ENCODE data around the gene CROCC2. TPM values are rescaled to one million over a fixed set of nuclear protein-coding genes. Genes with fewer than 3 reads are reported as not detected.

Gene CROCC2
- total and polyA plus RNA-seq, 8 donors: 0.03 to 4.9 TPM; not detected in 6

DNA sequence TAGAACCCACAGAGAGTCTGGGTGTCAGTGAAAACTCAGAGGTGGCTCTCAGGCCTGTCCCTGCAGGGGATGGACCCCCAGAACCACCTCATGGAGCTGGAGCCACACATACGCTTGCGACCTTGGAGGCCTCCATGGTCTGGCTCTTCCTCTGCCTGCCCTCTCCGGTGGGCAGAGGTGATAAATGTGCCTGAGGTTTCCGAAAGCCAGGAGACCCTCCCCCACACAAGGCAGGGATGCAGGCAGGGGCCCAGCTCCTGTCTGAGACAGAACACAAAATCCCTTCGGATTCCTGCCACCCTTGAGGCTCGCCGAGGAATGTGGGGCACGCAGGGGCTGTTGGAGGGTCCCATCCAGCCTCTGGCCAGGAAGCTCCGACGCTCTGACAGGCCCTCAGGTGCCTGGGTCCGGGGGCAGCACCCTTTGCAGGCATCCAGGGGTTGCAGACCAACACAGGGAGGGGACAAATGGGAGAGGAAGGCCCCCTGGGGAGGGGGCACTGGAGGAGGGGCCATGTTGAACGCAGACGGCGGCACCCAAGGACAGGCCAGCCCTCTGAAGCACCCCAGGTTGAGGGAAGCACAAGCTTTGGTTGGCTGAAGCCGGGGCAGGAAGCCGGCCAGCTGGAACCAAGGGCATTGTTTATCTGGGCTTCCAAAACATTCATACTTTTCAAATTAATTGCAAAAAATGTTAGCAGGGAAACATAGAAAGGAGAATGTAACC, 88.2 kb downstream of the CROCC2 start:
- Histone ChIP-seq H3K4me1 (peaks cover 32 to 66% (median 56%) of the 10 kb centered on the region in 4 donors), H3K27me3 (peaks cover 0 to 11% (median 0%) of the 10 kb centered on the region in 3 donors), H3K4me3 (no peak overlapping the region), H3K9me3 (no peaks in the 10 kb centered on the region), H3K36me3 (no peaks in the 10 kb centered on the region), H3K27ac (peak overlapping the region in 1 of 5 donors; percentile 4)
- TF ChIP-seq, protein P1, sequence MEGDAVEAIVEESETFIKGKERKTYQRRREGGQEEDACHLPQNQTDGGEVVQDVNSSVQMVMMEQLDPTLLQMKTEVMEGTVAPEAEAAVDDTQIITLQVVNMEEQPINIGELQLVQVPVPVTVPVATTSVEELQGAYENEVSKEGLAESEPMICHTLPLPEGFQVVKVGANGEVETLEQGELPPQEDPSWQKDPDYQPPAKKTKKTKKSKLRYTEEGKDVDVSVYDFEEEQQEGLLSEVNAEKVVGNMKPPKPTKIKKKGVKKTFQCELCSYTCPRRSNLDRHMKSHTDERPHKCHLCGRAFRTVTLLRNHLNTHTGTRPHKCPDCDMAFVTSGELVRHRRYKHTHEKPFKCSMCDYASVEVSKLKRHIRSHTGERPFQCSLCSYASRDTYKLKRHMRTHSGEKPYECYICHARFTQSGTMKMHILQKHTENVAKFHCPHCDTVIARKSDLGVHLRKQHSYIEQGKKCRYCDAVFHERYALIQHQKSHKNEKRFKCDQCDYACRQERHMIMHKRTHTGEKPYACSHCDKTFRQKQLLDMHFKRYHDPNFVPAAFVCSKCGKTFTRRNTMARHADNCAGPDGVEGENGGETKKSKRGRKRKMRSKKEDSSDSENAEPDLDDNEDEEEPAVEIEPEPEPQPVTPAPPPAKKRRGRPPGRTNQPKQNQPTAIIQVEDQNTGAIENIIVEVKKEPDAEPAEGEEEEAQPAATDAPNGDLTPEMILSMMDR (IDR thresholded peaks at IDR 0.05): no peak
- intact Hi-C loops (cut with DNase I; ENCODE audit: low total_unique reads): no loop called here
- DNase-seq: no peak
- WGBS, 5 donors: 65 to 83% (median 79%) methylated on average over 7 to 16 of the region's 16 CpGs

DNA sequence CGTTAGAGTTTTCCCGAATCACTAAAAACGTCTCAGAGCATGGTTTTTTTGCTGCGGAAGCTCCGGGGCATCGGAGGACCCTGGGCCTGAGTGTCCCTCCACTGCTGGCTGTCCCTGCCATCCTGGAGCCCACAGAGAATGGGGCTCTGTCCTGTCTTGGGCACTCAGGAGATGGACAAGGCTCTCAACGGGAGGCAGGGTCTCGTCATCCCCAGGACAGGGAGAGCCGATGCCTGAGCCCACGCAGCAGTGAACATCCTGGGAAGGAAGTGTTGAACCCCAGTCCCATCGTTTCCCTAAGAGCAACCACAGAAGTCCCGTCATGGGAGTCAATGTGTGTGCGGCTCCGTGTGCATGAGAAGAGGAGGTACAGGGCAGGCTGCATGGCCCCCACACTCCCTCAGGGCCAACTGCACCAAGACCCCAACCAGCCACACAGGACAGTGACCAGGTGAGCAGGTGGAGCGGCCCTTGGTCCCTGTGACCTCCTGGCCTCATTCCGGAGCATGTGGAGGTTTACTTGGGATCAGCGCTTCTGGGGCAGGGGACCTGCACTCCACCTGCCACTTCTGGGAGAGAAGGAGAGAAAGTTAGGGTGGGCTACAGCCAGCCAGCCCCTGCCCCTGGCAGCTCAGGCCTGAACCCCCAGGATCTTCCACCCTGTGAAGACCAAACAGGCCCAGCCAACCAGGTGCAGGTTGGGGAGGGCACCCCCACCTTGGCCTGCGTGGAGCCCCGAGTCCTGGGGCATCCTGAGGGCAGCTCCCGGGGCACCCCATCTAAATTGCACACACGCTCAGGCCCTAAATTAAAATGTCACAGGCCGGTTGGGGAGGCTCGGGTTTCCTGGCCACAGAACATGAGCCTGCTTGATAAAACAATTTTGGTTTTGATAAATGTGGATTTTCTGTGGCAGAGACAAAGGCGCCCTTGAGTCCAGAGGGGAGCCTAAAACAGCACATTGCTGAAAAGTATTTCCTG, 89.2 kb downstream of the CROCC2 start:
- H3K4me1 ChIP-seq: peaks cover 42 to 76% (median 65%) of the 10 kb centered on the region in 4 donors
- no peaks in the 10 kb centered on the region for H3K36me3 ChIP-seq
- no peak for TF ChIP-seq POLR2A (IDR thresholded peaks at IDR 0.05)
- no peak for TF ChIP-seq POLR2AphosphoS5 (IDR thresholded peaks at IDR 0.05)
- TF ChIP-seq, protein P1 (IDR thresholded peaks at IDR 0.05): no peak
- no peak for TF ChIP-seq EP300 (IDR thresholded peaks at IDR 0.05)
- DNase-seq: no peak
- no peaks in the 10 kb centered on the region for H3K9me3 ChIP-seq
- H3K27ac ChIP-seq: peak overlapping the region in 2 of 5 donors; percentile 15 to 90
- H3K27me3 ChIP-seq: peaks cover 0 to 16% (median 0%) of the 10 kb centered on the region in 3 donors
- WGBS, 5 donors: 73 to 83% (median 82%) methylated on average over 21 to 24 of the region's 24 CpGs
- intact Hi-C loops (cut with DNase I; ENCODE audit: low total_unique reads): no loop called here
- no peak overlapping the region for H3K4me3 ChIP-seq

DNA sequence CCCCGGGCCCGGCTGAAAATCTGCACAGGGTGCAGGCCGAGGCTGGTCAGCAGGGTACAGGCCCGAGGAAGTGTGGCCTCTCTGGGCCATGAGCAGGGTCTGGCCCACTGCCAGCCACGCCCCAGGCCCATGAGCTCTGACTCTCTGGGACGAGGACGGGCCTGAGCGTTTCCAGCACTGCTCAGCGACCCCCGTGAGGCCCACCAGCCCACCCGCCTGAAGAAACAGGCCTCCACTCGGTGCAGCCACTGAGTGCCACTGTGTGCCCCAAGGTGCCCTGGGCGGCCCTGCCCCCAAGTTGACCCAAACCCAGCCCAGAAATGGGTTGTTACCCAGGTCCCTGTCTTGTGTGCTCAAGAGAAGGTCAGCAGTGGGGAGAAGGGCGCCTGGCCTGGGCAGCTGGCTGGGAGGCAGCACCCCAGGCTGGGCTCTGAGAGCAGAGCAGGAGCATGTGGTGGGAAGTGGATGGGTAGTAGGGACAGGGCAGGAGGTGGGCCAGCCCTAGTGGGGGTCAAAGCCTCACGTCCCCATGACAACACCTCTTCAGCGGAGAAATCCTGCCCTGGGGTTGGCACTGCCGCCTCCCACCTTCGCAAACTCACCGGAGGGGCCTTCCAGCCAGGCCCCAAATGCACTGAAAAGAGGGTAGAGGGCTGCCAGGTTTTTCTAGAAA, 90.2 kb downstream of the CROCC2 start:
- WGBS, 5 donors: 82 to 89% (median 85%) methylated on average over 8 to 19 of the region's 19 CpGs
- TF ChIP-seq EP300 (IDR thresholded peaks at IDR 0.05) (no peak), POLR2A (IDR thresholded peaks at IDR 0.05) (no peak), POLR2AphosphoS5 (IDR thresholded peaks at IDR 0.05) (no peak)
- TF ChIP-seq, protein P1 (IDR thresholded peaks at IDR 0.05): no peak
- peak overlapping the region in 1 of 4 donors; percentile 2 for H3K4me3 ChIP-seq
- DNase-seq: peak in 1 of 2 donors; percentile 15
- H3K36me3 ChIP-seq: no peaks in the 10 kb centered on the region
- no peaks in the 10 kb centered on the region for H3K9me3 ChIP-seq
- H3K27ac ChIP-seq: peak overlapping the region in 2 of 5 donors; percentile 11 to 90
- intact Hi-C loops (cut with DNase I; ENCODE audit: low total_unique reads): no loop called here
- peaks cover 37 to 77% (median 71%) of the 10 kb centered on the region in 4 donors for H3K4me1 ChIP-seq
- H3K27me3 ChIP-seq: peaks cover 0 to 16% (median 0%) of the 10 kb centered on the region in 3 donors

DNA sequence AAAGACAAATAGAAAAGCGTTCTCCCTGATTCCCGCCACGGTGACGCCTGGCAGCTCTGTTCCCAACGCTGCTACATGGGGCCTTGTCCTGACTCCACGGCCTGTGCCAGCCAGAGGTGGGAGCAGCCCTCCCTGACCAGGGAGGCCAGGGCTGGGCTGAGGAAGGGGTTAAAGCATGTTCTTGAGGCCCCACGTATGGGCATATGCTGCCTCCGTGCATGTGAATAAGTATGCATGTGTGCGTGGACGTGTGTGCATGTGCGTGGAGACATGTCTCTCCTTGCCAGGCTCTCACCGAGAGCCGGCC, 90.7 kb downstream of the CROCC2 start:
- H3K36me3 ChIP-seq: no peaks in the 10 kb centered on the region
- H3K4me1 ChIP-seq: peaks cover 32 to 72% (median 70%) of the 10 kb centered on the region in 4 donors

More for the DNA sequence above, 90.7 kb downstream of the CROCC2 start:
- peaks cover 0 to 16% (median 0%) of the 10 kb centered on the region in 3 donors for H3K27me3 ChIP-seq
- no peaks in the 10 kb centered on the region for H3K9me3 ChIP-seq
- WGBS, 5 donors: 78 to 89% (median 86%) methylated on average over 13 of the region's 13 CpGs
- H3K27ac ChIP-seq: peak overlapping the region in 2 of 5 donors; percentile 11 to 90
- DNase-seq: no peak
- no peak for TF ChIP-seq EP300 (IDR thresholded peaks at IDR 0.05)
- TF ChIP-seq POLR2A (IDR thresholded peaks at IDR 0.05): no peak
- TF ChIP-seq POLR2AphosphoS5 (IDR thresholded peaks at IDR 0.05): no peak
- TF ChIP-seq, protein P1 (IDR thresholded peaks at IDR 0.05): no peak
- intact Hi-C loops (cut with DNase I; ENCODE audit: low total_unique reads): no loop called here
- H3K4me3 ChIP-seq: peak overlapping the region in 1 of 4 donors; percentile 2
